Activated CD8-positive, alpha-beta memory T cell treated with anti-CD3 and anti-CD28 coated beads, Interleukin-2, amount 50 U/mL, for 1 hour (primary cell): ENCODE results near the gene ABHD11.

ENCODE experiments used
- DNase-seq: peaks from one replicate; pipeline ENCODE4 v3.0.0-alpha.2; 2020; ENCODE audit errors: extremely low read depth

The ABHD11 gene

GRCh38 chr7:73701357-73701995 lies 37.1 kb downstream of the ABHD11 start:
- DNase-seq, result no peak

DNA sequence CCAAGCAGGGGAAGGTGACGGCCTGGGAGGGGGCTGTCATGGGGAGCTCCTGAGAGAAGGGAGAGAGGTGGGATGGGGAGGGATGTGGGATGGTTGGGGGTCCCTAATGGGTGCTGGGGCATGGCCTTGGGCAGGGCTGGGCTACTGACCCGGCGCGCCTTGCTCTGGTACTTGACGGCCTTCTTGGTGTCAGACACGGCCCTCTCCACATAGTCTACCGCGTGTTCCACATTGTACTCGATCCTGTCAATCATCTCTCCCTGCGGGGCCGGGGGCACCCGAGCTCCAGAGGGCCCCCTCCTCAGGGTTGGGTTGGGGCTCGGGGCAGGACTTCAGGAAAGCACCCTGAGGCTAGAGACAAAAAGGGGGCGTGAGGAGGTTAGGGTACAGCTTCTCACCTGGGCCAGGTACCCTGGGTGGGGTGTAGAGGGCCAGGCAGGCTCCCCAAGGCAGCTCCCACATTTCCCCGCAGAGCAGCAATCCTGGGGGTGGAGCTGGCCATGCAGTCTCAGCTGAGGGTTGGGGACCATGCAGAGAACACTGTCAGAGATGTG lies 37.9 kb downstream of the ABHD11 start:
- DNase-seq, result no peak

DNA sequence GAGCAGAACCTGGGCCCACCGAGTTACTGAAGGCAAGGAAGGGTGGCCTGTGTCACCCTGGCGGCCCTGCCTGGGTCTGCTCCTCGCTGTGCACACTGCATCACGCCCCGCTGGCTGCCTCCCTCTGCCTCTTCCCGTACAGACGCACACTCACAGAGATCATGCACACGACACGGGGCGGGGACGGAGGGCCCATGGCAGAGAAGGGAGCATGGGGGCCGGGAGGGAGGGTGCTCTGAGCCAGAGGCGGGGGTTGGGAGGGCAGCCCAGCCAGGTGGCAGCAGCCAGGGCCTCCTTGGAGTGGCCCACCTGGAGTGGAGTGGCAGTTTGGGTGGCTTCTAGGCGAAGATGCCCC lies 38.6 kb downstream of the ABHD11 start:
- no peak for DNase-seq

DNA sequence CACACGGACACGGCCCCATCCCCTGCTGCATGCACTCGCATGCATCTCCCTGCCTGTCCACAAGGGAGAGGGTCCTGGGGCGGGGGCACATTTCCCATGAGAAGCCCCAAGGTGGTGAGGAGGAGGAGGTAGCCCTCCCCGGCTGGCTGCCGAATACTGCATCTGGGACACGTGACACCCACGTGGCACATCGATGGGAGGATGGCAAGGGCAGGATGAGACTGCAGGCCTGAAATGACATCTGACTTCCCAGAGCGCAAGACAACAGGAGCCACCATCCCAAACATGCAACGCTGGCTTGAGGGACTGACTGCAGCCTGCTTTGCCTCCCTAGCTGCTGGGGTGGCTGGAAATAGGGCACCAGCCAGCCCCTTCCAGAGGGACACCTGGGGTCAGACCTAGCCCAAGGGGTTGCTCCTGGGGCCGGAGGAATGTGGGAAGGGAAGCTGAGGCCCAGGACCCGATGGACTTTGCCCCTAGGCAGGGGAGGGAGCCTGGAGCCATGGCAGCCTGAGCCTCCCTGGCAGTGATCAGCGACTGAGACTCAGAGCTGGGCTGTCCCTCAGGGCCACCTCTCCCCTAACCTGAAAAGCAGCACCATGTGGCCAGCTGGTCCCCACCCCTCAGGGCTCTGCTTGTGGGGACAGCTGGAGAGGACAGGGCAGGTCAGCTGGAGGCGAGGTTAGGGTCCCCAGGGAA lies 39.1 kb downstream of the ABHD11 start:
- no peak for DNase-seq

- no peak for DNase-seq
Observed at GRCh38 chr7:73698410-73698809, 40.2 kb downstream of the ABHD11 start.

- DNase-seq, result no peak
Observed at GRCh38 chr7:73696372-73696771, 42.2 kb downstream of the ABHD11 start.

DNA sequence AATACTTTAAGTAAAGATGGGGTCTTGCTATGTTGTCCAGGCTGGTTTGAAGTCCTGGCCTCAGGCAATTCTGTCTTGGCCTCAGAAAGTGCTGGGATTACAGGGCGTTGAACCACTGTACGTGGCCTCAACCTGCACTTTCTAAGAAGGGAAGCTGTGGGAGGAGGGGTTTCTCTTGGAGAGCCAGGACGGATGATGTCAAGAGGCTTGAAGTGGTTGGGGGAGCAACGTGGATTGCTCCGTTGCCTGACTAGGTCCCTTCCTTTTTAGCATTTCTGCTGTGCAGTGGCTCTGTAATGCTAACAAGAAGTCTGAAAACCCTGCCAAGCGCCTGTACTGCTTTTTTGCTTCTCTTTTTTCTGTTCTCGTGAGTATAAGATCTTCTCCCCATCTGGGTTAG lies 48.0 kb downstream of the ABHD11 start:
- no peak for DNase-seq

DNA sequence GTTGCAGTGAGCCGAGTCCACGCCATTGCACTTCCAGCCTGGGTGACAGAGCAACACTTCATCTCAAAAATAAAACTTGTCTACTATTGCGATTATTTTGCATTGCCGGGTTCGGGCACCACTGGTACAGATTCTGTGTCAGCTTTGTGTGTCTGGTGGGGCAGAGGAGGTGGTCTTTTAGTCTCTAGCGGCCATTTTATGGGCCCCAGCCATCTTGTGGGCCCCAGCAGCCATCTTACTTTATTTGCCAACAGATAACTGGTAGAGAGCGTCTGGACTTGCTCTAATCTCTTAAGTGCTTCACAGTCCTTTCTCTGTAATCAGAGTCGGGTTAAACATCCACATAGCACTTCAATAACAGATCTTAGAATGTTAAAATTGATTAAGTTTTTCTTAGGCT lies 50.3 kb downstream of the ABHD11 start:
- DNase-seq, result no peak
